CD4-positive, alpha-beta memory T cell (primary cell): Measurements from ENCODE around the gene USP49. TPM values are rescaled to one million over a fixed set of nuclear protein-coding genes. Genes with fewer than 3 reads are reported as not detected.

Experiments
- CTCF ChIA-PET: fragments of 350-600 bp; sonication (Branson Sonifier 250); formaldehyde crosslinking; loops from one replicate; lab custom pipeline; 2021; ENCODE audit warnings: inconsistent platforms; ENCODE audit not compliant: partially characterized antibody; lab: Charles Lee
- POLR2A ChIA-PET: fragments of 350-600 bp; sonication (Branson Sonifier 250); formaldehyde crosslinking; loops from one replicate; lab custom pipeline; 2021; ENCODE audit not compliant: partially characterized antibody; lab: Charles Lee
- DNase-seq, 5 donors: peaks; one replicate each; pipeline versions ENCODE4 v3.0.0 to v3.0.0-alpha.2; 2020 to 2022; ENCODE audit warnings: mixed read lengths in 1 of 5
- H3K27ac ChIP-seq: one replicate; pipeline ENCODE4 v1.7.0; 2013; ENCODE audit warnings: low read depth, low read length
- H3K27me3 ChIP-seq: 2 replicates; pipeline ENCODE4 v1.7.0; 2013; ENCODE audit warnings: mild to moderate bottlenecking, low read length, moderate library complexity; ENCODE audit not compliant: insufficient read depth
- H3K36me3 ChIP-seq: 2 replicates; pipeline ENCODE4 v1.7.0; 2013; ENCODE audit warnings: mild to moderate bottlenecking, low read length, moderate library complexity; ENCODE audit not compliant: insufficient read depth
- H3K4me1 ChIP-seq: 2 replicates; pipeline ENCODE4 v1.7.0; 2013; ENCODE audit warnings: mild to moderate bottlenecking, low read length, moderate library complexity; ENCODE audit not compliant: insufficient read depth
- H3K4me3 ChIP-seq, 2 donors: one replicate each; pipeline ENCODE4 v1.7.0; 2013; ENCODE audit warnings: low read length in 2 of 2, mild to moderate bottlenecking in 1 of 2
- H3K9me3 ChIP-seq, 2 donors: one replicate each; pipeline ENCODE4 v1.7.0; 2013; ENCODE audit warnings: low read length in 2 of 2, control low read depth in 1 of 2; ENCODE audit not compliant: control insufficient read depth in 1 of 2
- H3K27ac Mint-ChIP-seq, 7 donors: one replicate each; pipeline ENCODE4 v1.8.0; 2020 to 2021; ENCODE audit warnings: mixed read lengths in 7 of 7, mild to moderate bottlenecking in 6 of 7, inconsistent platforms in 3 of 7, moderate library complexity in 3 of 7
- H3K27me3 Mint-ChIP-seq, 2 donors: one replicate each; pipeline ENCODE4 v1.8.0; 2020 to 2021; ENCODE audit warnings: mixed read lengths in 2 of 2
- H3K36me3 Mint-ChIP-seq, 2 donors: one replicate each; pipeline ENCODE4 v1.8.0; 2020 to 2021; ENCODE audit warnings: mixed read lengths in 2 of 2, inconsistent platforms in 1 of 2, mild to moderate bottlenecking in 1 of 2
- H3K4me1 Mint-ChIP-seq, 4 donors: one replicate each; pipeline ENCODE4 v1.8.0; 2020 to 2021; ENCODE audit warnings: mixed read lengths in 4 of 4, mild to moderate bottlenecking in 1 of 4
- H3K4me3 Mint-ChIP-seq, 8 donors: one replicate each; pipeline ENCODE4 v1.8.0; 2020 to 2021; ENCODE audit warnings: mixed read lengths in 8 of 8, mild to moderate bottlenecking in 7 of 8, moderate library complexity in 6 of 8, inconsistent platforms in 3 of 8
- H3K9me3 Mint-ChIP-seq, 8 donors: one replicate each; pipeline ENCODE4 v1.8.0; 2020 to 2021; ENCODE audit warnings: mixed read lengths in 8 of 8, mild to moderate bottlenecking in 5 of 8, inconsistent platforms in 3 of 8, moderate library complexity in 1 of 8
- intact Hi-C: fragments of 100-400 bp; cut with micrococcal nuclease; formaldehyde crosslinking; loops from one replicate; pipeline ENCODE4 v1.15.1; 2023
- polyA plus RNA-seq, 2 donors: library from polyadenylated mRNA; unstranded; fragments of 300-500 nt; fragmentation: Illumina TruSeq; gene quantifications; one replicate each; pipeline ENCODE4 v1.2.3, GENCODE V29; 2021
- total RNA-seq, 2 experiments: library from RNA; stranded (reverse); gene quantifications; one replicate each; pipeline ENCODE4 v1.2.3, GENCODE V29; 2021

USP49 gene
- total and polyA plus RNA-seq, 4 experiments from 2014 or later: 0.18 to 2.4 (median 1.1) TPM

- H3K36me3 Mint-ChIP-seq: no peaks in the 10 kb centered on the region
- ChIA-PET POLR2A (no interaction called here), CTCF (no interaction called here)
- H3K9me3 Mint-ChIP-seq: no peaks in the 10 kb centered on the region
- Histone ChIP-seq H3K4me3 (no peak within 1 kb of the TSS), H3K4me1 (no peaks in the 10 kb centered on the region), H3K9me3 (no peaks in the 10 kb centered on the region), H3K36me3 (no peaks in the 10 kb centered on the region), H3K27ac (no peak within 1 kb of the TSS), H3K27me3 (no peaks in the 10 kb centered on the region)
- DNase-seq: no peak
- H3K4me3 Mint-ChIP-seq: no peak within 1 kb of the TSS
- H3K27ac Mint-ChIP-seq: no peak within 1 kb of the TSS
- intact Hi-C loops: no loop called here
- H3K27me3 Mint-ChIP-seq: peaks cover 0 to 2% of the 10 kb centered on the region in 2 donors
- no peaks in the 10 kb centered on the region for H3K4me1 Mint-ChIP-seq
Measured at GRCh38 chr6:41747256-41748101, 147.7 kb downstream of the USP49 start, which contains the start of gene PGC. PGC (minus strand) TSS chr6:41747397; CDS start chr6:41747334, 63 bp downstream.

- no peaks in the 10 kb centered on the region for H3K36me3 Mint-ChIP-seq
- no peaks in the 10 kb centered on the region for H3K4me1 Mint-ChIP-seq
- no peaks in the 10 kb centered on the region for H3K9me3 Mint-ChIP-seq
- Histone ChIP-seq H3K27me3 (no peaks in the 10 kb centered on the region), H3K4me1 (no peaks in the 10 kb centered on the region), H3K4me3 (no peak overlapping the region), H3K27ac (no peak overlapping the region), H3K9me3 (no peaks in the 10 kb centered on the region), H3K36me3 (no peaks in the 10 kb centered on the region)
- no peak for DNase-seq
- intact Hi-C loops: no loop called here
- POLR2A ChIA-PET: no interaction called here
- H3K27ac Mint-ChIP-seq: no peak overlapping the region
- H3K4me3 Mint-ChIP-seq: no peak overlapping the region
- CTCF ChIA-PET: no interaction called here
- peaks cover 0 to 2% of the 10 kb centered on the region in 2 donors for H3K27me3 Mint-ChIP-seq
Measured at GRCh38 chr6:41746107-41746506, 149.1 kb downstream of the USP49 start.

GRCh38 chr6:41744236-41744787 is 150.9 kb downstream of the USP49 start:
- no peaks in the 10 kb centered on the region for H3K27me3 Mint-ChIP-seq
- Histone ChIP-seq H3K36me3 (no peaks in the 10 kb centered on the region), H3K27ac (no peak overlapping the region), H3K9me3 (no peaks in the 10 kb centered on the region), H3K4me1 (no peaks in the 10 kb centered on the region), H3K4me3 (no peak overlapping the region), H3K27me3 (no peaks in the 10 kb centered on the region)
- H3K27ac Mint-ChIP-seq: no peak overlapping the region
- DNase-seq: no peak
- H3K4me1 Mint-ChIP-seq: no peaks in the 10 kb centered on the region
- POLR2A ChIA-PET: no interaction called here
- no peaks in the 10 kb centered on the region for H3K9me3 Mint-ChIP-seq
- CTCF ChIA-PET: no interaction called here
- H3K4me3 Mint-ChIP-seq: no peak overlapping the region
- H3K36me3 Mint-ChIP-seq: no peaks in the 10 kb centered on the region
- intact Hi-C loops: no loop called here

GRCh38 chr6:41743406-41744235 is 151.6 kb downstream of the USP49 start:
- Mint-ChIP-seq H3K27me3 (no peaks in the 10 kb centered on the region), H3K4me1 (no peaks in the 10 kb centered on the region), H3K27ac (no peak overlapping the region), H3K4me3 (no peak overlapping the region), H3K36me3 (no peaks in the 10 kb centered on the region), H3K9me3 (no peaks in the 10 kb centered on the region)
- DNase-seq: no peak
- no peaks in the 10 kb centered on the region for H3K27me3 ChIP-seq
- CTCF ChIA-PET: no interaction called here
- H3K4me1 ChIP-seq: no peaks in the 10 kb centered on the region
- POLR2A ChIA-PET: no interaction called here
- H3K27ac ChIP-seq: no peak overlapping the region
- H3K4me3 ChIP-seq: no peak overlapping the region
- intact Hi-C loops: no loop called here
- H3K9me3 ChIP-seq: no peaks in the 10 kb centered on the region
- H3K36me3 ChIP-seq: no peaks in the 10 kb centered on the region

- no peaks in the 10 kb centered on the region for H3K4me1 Mint-ChIP-seq
- Histone ChIP-seq H3K9me3 (no peaks in the 10 kb centered on the region), H3K4me1 (no peaks in the 10 kb centered on the region), H3K27me3 (no peaks in the 10 kb centered on the region), H3K36me3 (no peaks in the 10 kb centered on the region), H3K27ac (no peak overlapping the region), H3K4me3 (no peak overlapping the region)
- peaks cover 0 to 1% of the 10 kb centered on the region in 2 donors for H3K27me3 Mint-ChIP-seq
- H3K9me3 Mint-ChIP-seq: no peaks in the 10 kb centered on the region
- POLR2A ChIA-PET: no interaction called here
- no peak for DNase-seq
- CTCF ChIA-PET: no interaction called here
- H3K27ac Mint-ChIP-seq: no peak overlapping the region
- no peaks in the 10 kb centered on the region for H3K36me3 Mint-ChIP-seq
- intact Hi-C loops: no loop called here
- H3K4me3 Mint-ChIP-seq: no peak overlapping the region
Measured at GRCh38 chr6:41741625-41742490, 153.3 kb downstream of the USP49 start.

GRCh38 chr6:41740366-41741162 is 154.6 kb downstream of the USP49 start:
- Histone ChIP-seq H3K36me3 (no peaks in the 10 kb centered on the region), H3K4me1 (peaks cover 4% of the 10 kb centered on the region), H3K27ac (no peak overlapping the region), H3K27me3 (no peaks in the 10 kb centered on the region), H3K4me3 (no peak overlapping the region), H3K9me3 (no peaks in the 10 kb centered on the region)
- Mint-ChIP-seq H3K27me3 (peaks cover 0 to 1% of the 10 kb centered on the region in 2 donors), H3K27ac (no peak overlapping the region), H3K4me3 (no peak overlapping the region), H3K36me3 (peaks cover 0 to 1% of the 10 kb centered on the region in 2 donors), H3K4me1 (peaks cover 0 to 5% (median 2%) of the 10 kb centered on the region in 4 donors), H3K9me3 (no peaks in the 10 kb centered on the region)
- DNase-seq: no peak
- POLR2A ChIA-PET: no interaction called here
- CTCF ChIA-PET: no interaction called here
- intact Hi-C loops: no loop called here
